Measurements from ENCODE around the gene GRIK4.

GRIK4 gene

GRCh38 chr11:120648771-120649170 lies 137.2 kb downstream of the GRIK4 start:
- DNase-seq = no peak

DNA sequence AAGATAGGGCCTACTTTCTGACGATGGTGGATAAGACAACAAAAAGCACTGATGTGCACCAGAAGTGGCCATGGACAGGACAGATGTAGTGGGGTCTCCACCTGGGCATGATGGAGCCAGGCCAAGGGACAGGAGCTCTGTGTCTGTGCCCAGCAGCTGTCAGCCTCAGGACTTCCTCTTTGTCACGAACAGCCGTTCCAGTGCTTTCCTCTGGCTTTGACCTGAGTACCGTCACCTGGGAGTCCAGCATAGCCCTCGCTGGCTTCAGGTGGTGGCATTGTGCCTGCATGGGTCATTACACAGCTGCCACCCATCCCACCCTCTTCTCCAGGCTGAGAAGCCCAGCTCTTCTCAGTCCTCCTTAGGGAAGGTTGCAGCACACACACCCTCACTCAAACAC lies 137.8 kb downstream of the GRIK4 start:
- DNase-seq = no peak

DNA sequence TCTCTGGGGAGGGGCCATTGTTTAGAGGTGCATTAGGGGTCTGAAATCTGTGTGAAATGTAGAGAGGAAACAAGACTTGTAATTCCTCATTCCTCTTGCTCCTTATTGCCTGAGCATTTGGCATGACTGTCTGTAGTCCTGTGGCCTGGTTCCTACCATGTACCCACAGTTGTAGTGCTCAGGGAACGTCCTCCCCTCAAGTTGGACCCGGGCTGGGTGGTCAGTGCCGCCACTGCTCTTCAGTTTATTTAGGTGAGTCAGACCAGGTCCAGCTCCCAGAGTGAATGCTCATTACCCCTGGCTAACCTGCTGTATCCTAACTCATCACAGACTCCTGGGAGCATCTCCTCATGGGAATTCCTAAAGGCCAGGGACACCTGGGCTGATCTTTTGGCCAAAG lies 139.8 kb downstream of the GRIK4 start:
- no peak for DNase-seq

GRCh38 chr11:120651836-120652235 lies 140.3 kb downstream of the GRIK4 start:
- no peak for DNase-seq

DNA sequence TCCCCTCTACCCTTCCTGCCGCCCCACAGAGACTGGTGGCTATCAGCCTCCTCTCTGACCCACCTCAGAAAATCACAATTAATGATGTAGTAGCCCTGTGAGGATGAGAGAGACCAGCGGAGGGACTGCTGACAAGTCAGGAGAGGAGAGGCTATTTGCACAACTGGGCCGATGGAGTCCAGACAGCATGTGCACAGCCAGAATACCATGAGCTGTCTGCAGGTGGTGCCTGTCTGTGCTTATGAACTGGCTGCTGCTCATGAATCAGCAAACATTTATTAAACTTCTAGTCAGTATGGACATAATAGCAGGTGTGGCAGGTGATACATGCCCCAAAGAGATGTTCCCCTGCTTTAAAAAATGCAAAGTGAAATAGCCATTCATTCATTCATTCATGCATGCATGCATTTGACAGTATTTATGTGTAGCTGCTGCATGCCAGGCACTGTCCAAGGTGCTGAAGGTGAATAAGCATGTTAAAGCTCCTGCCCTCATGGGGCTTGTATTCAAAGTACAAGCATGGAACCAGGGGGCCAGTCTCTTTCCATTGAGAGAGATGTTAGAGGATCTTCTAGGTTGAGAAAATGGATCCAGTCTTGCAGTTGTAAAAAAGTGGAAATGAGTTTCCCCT lies 141.3 kb downstream of the GRIK4 start:
- DNase-seq = no peak

DNA sequence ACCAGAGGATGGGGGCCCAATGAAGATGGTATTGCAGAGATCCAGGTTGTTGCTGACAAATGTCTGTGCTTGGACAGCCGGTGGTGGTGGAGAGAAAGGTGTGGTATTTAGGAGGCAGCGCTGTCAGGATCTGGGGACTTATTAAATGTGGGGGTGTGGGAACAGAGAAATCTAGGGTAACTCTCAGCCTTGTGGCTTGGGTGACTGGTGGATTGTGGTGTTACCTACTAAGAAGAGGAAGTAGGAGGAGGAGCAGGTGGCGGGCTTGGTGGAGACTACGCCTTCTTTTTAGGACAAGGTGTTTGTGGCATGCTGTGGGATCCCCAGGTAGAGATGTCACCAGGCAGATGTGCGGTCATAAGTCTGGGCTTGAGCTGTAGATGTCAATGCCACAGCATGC lies 144.0 kb downstream of the GRIK4 start:
- no peak for DNase-seq

GRCh38 chr11:120657306-120658070 lies 145.9 kb downstream of the GRIK4 start:
- DNase-seq = no peak

- no peak for DNase-seq
Measured at GRCh38 chr11:120658071-120658423, 146.5 kb downstream of the GRIK4 start.

DNA sequence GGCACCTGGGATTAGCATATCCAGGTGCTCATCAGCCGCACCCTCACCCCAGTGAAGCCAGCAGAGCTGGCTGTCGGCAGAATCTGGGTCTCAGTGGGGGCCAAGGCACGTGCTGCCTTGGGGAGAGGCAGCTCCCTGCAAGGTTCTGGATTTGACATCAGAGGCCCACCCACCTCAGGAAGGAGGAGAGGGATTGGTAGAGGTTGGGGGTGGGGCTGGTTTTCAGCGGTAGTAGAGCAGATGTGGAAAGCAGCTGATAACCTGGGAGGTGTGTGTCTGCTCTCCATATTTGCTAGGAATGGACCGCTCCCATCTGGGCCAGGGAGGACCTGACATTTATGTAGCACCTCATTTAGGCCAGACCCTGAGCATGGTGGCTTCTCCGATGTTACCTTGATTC lies 147.5 kb downstream of the GRIK4 start:
- no peak for DNase-seq

- DNase-seq = no peak
Measured at GRCh38 chr11:120660024-120660565, 148.5 kb downstream of the GRIK4 start.

- DNase-seq = no peak
Measured at GRCh38 chr11:120662071-120662676, 150.6 kb downstream of the GRIK4 start.

DNA sequence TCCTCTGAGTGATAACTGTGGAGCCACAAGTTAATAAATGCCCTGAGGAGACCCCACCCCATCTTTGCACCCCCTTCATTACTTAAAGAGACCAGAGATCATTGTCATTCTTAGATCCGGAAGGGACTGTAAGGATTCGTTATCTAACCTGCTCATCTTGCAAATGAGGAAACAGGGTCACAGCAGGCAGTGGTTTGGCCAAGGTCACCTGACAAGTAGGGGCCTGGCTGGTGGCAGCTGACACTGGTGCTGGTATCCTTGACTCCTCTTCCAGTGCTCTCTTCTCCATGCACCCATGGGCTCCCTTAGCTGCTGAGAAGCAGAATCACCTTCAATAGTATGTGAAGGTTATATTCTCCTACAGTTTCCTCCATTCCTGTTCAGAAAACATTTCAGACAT lies 151.6 kb downstream of the GRIK4 start:
- no peak for DNase-seq

GRCh38 chr11:120666121-120666639 lies 154.6 kb downstream of the GRIK4 start:
- no peak for DNase-seq

GRCh38 chr11:120667281-120667680 lies 155.7 kb downstream of the GRIK4 start:
- DNase-seq = no peak

DNA sequence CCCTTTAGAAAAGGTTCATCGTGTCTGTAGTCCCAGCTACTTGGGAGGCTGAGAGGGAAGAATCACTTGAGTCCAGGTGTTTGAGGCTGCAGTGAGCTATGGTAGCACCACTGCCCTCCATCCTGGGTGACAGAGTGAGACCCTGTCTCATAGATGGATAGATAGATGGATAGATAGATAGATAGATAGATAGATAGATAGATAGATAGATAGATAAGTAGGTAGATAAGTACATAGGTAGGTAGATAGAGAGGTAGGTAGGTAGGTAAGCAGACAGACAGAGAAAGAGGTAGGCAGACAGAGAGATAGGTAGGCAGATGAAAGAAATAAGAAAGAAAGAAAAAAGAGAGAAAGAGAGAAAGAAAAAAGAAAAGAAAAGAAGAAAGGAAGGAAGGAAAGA lies 156.4 kb downstream of the GRIK4 start:
- DNase-seq = no peak

- no peak for DNase-seq
Measured at GRCh38 chr11:120668537-120668936, 157.0 kb downstream of the GRIK4 start.

DNA sequence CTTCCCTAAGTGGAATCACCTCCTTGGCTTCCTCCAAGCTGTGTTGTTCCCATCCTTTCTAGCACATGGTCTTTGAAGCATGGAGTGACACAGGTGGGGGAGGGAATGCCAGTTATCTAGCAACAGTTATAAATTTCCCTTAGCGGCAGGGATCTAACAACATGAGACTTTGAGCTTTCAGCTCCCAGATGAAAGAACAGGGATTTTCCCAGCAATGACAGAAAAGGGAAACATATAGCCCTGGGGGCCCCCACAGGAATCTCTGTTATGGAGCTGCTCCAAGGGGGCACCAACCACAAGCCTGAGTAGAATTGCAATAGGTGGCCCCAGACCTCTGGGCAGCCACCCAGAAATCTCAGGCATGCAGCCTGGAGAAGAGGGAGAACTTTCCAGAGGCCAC lies 163.0 kb downstream of the GRIK4 start:
- no peak for DNase-seq

- DNase-seq = no peak
Measured at GRCh38 chr11:120675171-120675570, 163.6 kb downstream of the GRIK4 start.

DNA sequence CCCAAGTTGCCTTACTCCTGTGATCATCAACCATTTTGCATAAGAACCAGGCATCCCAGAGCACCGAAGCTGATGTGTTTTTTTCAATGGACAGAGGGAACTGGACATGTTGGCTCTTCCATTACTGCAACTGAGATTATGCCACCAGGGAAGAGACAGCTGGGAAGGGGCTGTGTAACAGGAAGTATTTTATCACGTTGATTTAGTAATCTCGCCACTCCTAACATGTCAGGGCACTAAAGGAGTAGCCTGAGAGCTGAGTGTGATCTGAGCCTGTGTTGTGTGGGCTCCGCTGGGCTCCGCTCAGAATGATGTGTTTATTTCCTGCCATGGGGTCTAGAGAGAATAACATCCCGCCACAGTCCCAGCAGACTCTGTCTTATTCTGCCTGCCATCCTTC lies 165.4 kb downstream of the GRIK4 start:
- no peak for DNase-seq

GRCh38 chr11:120680322-120680721 lies 168.8 kb downstream of the GRIK4 start:
- no peak for DNase-seq

DNA sequence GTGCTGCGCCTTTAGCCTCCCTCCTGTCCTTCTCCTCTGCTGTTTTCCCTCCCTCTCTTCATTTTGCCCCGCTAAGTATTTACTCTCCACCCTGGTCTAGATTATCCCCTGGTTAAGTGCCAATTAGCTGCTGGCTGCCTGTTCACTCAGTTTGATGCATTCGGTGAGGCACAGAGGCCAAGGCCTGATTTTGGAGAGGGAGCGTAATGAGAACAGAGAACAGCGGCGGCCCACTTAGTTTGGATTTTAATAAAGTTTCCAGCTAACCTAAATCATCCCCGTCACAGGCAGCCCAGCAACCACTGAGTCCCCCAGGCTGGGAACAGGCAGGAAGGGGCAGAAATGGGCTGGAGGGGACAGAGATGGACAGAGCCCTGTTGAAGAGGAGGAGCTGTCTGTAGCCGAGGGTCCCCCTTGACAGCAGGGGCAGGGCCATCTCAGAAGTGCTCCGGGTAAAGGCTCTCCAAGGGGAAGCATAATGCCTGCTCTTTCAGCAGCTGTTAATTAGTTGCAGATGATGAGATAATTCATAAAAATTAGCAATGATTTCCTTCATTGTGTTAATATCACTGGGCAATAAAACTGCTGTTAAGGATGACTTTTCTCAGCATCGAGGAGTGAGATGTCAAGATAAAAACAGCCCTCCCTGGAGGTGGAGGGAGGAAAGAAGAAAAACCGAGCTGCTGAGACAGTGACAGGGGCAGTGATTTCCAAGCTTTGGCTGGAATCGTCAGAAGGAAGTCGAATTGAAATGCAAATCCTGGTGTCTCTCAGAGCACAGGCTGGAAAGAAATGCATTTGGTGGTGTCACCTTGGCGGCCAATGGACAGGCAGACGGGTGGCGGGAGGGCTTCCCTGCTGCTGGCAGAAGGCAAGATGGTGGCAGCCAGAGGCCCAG lies 170.1 kb downstream of the GRIK4 start:
- no peak for DNase-seq

DNA sequence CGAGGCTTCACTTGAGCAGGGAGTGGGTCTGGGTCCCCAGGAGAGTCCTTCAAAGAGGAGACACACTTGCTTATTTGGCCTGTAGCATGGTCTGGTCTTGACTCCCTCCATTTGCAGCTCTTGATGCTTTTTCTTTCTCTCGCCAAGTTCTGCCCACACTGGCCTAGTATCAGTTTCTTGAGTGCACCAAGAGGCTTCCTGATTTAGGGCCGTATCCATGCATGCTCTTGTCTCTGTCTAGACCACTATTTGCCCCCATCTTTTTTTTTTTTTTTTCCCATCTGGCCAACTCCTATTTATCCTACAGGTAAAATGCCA lies 170.7 kb downstream of the GRIK4 start:
- DNase-seq = no peak

GRCh38 chr11:120682866-120683265 lies 171.3 kb downstream of the GRIK4 start:
- DNase-seq = no peak

Measured in NCI-H187 (cell line).